GM19395 (cell line): ENCODE measurements around the gene ADAMTS12.
"Not testable (repeated sequence)": the region's sequence is repeated elsewhere in the genome, so short reads cannot be mapped to it uniquely, and the experiment has no call there.

ENCODE experiments used
- ATAC-seq: cut with Tn5 transposase; IDR thresholded peaks from one replicate; pipeline ENCODE4 v1.9.1; 2021; ENCODE audit warnings: mild to moderate bottlenecking, moderate library complexity; ENCODE audit not compliant: unreplicated experiment

Gene ADAMTS12

DNA sequence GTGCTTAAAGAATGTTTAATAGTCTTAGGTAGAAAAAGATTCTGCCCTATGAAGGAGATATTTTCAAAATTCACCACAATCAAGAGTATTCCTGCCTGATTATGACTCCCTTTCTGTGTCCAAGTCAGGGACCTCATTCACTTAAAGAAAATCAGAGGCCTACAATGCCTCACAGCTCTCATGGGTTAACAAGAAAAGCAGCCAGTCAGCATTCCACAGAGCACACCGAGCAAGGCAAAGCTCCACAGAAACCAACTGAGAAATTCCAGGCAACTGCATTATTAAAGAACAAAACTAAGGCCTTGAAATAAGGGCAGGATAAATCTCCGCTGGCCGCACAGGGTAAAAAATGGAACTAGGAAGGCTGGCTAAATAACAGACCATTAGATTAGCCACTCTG is 289.9 kb downstream of the ADAMTS12 start:
- no peak for ATAC-seq

DNA sequence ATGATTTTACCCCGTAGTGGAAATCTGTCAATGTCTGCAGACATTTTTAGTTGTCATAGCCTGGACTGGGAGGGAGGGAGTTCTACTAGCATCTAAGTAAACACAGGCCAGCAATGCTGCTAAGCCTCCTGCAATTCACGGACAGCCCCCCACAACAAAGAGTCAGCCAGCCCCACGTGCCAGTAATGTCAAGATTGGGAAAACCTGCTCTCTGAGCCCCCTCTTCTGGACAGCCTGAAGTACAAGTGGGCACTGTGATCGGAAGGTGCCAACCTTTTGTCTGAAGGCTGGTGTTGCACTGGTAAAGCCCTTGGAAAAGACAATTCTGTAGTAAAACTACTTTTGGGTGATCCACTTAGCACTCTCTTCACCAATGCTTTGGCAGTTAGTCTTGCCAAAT is 296.5 kb downstream of the ADAMTS12 start:
- ATAC-seq, result no peak

DNA sequence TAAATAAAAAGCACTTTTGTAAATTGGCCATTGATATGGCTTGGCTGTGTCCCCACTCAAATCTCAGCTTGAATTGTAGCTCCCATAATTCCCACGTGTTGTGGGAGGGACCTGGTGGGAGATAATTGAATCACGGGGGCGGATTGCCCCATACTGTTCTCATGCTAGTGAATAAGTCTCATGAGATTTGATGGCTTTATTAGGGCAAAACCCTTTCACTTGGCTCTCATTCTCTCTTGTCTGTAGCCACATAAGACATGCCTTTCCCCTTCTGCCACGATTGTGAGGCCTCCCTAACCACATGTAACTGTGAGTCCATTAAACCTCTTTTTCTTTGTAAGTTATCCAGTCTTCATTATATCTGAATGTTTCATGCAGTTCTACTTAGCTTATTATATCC is 297.8 kb downstream of the ADAMTS12 start:
- no peak for ATAC-seq

DNA sequence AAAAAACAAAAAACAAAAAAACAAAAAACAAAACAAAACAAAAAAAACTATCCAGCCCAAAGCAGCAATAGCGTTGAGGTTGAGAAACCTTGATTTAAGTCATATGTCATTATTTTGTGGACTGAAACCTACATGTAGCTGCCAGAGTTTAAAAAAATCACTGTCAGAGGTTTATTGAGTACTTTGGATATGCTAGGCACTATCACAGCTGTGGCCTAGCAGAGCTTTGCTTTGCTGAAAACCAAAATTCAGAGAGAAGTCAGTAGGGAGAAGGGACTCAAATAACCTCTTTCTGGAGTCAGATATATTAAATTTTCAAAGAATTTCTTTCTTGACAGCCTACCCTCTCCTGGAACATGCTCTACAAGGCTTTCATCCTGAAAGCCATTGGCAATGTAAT is 299.5 kb downstream of the ADAMTS12 start:
- no peak for ATAC-seq

DNA sequence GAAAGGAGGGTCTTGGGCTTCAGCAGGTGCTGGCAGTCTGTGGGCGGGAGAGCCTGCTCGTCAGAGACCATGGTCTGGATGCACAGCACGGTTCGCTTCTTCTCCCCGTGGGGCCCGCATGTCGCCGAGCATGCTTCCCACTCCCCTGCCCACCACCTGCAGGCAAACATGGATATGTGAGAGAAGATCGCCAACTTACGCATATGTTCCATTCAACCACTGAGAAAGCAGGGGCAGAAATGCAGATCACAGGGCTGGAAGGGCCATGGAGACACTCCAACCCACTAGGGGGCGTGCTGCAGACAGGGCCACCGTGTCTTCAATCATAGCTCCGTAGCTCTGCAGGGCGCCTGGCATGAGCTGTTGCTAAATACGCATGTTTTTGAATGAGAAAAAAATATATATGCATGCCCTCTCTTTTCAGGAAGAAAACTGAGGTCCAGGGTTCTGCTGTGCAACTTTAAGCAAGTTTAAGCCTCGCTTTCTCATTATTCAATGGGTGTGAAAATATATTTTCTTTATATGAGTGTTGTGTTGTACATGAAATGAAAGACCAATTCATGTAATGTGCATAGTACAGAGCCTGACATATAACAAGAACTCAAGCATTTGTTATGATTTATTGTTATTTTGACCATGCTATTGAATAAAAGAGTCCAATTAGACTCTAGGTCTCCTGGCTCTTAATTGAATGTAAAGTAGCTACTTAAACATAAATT is 303.0 kb downstream of the ADAMTS12 start:
- ATAC-seq, result no peak

DNA sequence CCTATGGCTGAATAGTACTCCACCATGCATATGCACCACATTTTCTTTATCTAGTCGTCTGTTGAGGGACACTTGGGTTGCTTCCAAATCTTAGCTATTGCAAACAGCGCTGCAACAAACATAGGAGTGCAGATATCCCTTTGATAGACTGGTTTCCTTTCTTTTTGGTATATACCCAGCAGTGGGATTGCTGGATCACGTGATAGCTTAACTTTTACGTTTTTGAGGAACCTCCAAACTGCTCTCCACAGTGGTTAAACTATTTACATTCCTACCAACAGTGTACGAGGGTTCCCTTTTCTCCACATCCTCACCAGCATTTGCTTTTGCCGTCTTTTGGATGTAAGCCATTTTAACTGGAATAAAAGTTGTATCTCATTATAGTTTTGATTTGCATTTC is 308.5 kb downstream of the ADAMTS12 start:
- no peak for ATAC-seq

DNA sequence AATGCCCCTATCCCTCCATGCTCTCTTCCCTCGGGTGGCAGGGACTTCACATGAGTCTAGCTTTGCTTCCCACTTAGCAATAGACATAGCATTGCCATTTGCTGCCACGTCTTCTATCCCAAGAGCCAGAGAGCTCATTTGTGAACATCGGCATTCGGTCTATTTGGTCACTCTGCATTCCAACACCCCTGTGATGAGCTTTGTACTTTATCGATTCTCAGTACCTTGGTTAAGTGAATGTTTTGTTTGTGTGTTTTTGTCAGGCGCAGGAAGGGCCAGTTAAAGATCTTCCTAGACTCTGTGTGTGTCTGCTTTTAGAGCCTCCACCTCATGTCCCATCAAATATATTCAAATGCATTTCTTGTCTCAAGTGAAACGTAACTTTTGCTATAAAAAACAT is 309.4 kb downstream of the ADAMTS12 start:
- no peak for ATAC-seq

DNA sequence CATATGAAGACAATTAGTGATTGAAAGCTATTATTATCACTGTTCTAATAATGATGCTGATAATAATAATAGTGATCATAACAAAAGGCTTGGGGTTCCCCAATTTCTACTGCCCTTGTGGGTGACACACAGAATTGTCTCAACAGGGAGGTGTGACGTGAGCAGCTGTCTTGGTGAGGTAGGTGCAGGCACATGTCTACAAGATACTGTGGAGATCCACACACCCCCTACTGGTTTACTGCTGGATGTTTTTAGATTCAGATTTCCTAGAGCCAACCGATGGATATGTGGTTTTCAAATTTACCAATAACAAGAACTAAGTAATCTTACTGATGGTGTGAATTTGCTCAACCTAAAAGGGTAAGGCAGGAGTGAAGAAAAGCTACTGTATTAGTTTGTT is 312.0 kb downstream of the ADAMTS12 start:
- ATAC-seq, result no peak

DNA sequence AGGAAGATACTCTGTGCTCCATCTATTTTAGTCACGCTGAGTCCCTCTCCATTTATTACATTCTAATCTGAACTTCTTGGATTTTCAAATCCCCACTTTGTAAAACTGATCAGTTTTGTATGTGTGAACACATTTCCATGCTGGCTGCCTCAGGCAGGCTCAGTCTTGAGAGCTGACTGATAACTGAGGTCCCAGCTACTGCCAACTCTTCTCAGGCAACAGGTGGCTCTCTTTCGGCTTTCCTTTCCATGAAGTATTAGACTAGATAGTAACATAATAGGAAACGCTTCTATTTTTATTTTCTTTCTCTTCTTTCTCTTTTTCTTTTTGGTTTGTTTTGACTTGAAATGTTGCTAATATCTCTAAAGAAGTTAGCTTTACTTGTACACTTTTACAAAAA is 312.6 kb downstream of the ADAMTS12 start:
- no peak for ATAC-seq

DNA sequence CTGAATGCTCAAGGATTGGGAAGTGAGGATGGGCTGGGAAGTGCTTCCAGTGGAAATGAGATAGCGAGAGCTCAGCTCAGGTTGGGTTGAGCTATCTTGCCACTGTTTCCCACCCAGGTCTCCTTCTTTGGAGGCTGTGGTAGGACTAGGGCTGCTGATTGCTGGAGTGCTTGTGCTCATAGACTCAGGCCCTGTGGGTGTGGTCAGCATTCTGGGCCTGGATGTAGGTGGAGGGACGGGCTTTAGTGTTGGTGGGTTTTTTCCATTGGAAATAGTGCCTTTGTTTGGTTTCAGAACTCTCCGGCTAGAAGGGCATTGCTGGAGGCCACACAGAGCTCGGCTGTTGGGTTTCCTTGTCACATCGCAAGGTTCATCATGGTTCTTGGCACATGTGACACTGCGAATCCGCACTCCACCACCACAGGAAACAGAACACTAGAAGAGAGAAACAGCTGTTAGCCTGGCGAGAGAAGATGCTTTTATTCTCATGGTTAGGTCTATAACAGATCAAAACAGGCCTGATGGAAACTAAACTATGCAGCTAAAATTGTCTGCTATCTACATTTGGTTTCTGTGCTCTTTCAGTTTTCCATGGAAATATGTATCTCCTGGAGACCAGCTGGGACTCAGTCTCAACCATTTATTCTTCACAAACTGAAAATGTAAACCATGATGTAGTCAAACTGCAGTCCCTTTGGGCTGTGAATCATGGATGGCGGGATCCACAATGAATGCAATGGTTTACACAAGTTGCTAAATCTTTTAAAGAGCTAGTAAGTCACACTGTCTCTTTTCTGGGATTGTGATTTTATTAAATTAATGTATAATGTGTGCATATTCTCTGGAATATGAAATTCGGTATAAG is 314.8 kb downstream of the ADAMTS12 start:
- no peak for ATAC-seq

DNA sequence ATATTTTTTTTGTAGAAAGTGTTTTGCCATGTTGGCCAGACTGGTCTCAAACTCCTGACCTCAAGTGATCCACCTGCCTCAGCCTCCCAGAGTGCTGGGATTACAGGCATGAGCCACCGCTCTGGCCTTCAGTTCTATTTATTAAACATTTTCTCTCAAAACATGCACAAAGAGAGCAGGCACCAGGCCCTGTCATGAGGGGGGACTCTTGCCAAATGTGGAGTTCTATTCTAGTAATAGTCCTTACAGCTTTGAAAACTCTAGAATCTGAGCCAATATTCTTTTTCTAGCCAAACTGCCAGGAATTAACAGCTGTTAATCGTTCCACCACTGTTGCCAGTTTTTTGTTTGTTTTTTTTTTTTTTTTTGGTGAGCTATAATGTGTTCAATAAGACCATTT is 326.5 kb downstream of the ADAMTS12 start:
- ATAC-seq, result no peak

DNA sequence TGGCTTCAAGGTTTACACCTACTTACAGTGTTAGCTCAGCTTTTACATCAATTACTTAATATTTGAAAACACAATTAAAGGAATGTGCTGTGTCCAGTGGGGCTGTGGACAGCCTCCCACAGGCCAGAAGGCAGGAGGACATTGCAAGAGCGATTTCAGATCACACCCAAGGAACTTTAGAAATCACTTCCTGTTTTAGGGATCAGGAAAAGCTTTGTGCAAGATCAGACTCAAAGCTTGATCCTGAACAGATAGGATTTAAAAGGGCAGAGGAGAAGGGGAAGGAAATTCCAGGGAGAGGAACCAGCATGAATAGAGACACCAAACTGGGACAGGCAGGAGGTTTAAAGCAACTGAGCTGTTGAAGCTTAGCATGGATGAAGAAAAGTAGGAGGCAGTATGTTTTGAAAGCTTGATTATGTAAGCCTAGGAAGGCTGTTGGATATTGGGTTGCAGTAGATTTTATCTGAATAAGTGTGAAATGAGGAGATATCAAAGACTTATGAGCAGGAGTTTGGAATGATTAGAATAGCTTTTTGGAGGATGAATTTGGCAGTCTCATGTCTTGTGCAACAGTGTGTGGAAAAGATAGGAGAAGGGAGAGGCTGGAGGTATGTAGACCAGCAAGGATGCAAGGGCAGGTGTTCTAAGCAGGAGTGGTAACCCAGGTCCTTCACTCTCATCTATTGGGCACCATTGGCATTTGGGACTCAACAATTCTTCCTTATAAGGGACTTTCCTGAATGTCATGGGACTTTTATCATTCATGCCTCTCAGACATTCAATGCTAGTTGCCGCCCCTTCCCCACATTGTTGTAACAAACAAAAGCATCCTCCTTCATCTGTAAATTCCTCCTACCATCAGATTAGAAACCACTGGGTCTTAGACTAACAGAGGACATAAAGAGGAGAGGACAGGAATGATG is 327.5 kb downstream of the ADAMTS12 start:
- ATAC-seq, result no peak

DNA sequence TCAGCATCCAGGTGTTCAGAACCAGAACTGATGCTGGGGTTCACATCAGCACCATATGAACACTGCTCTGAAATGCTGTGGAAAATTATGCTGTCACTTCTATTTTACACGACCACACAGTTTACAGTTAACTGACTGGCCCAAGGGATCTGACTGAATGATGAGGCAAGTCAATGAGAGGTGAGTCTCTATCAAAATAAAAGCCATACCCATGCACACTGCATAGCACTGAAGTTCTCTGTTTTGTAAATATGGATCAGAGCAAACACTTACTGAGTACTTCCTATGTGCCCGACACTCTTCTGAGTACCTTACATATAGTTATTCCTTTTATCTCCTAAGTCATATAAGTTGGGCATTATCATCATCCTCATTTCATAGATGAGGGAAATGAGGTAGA is 328.3 kb downstream of the ADAMTS12 start:
- ATAC-seq, result no peak

DNA sequence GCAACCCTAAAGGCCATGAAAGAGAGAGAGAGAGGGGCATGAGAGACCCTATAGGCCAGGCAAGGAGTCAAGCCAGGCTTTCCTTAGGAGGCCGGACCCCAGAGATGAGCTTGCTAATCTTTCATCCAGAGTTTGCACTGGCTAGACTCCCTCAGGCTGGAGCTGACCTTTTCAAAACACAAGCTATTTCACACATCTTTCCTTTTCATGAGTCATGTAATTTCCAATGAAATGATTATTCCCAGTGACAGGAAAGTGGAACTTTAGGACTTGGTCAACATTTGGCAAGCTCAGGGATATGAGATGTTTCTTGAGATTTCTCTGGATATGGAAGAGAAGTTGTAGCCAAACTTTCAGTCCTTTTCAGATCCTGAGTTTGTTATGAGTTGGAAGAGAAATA is 333.3 kb downstream of the ADAMTS12 start:
- no peak for ATAC-seq

DNA sequence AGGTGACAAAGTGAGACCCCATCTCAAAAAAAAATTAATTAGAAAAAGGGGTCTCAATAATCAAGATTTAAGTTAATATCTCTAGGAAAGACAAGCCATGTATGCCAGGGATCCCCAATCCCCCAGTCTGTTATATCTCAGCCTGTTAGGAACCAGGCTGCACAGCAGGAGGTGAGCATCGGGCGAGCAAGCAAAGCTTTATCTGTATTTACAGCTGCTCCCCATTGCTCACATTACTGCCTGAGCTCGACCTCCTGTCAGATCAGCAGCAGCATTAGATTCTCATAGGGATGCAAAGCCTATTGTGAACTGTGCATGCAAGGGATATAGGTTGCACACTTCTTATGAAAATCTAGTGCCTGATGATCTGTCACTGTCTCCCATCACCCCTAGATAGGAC is 334.2 kb downstream of the ADAMTS12 start:
- no peak for ATAC-seq

DNA sequence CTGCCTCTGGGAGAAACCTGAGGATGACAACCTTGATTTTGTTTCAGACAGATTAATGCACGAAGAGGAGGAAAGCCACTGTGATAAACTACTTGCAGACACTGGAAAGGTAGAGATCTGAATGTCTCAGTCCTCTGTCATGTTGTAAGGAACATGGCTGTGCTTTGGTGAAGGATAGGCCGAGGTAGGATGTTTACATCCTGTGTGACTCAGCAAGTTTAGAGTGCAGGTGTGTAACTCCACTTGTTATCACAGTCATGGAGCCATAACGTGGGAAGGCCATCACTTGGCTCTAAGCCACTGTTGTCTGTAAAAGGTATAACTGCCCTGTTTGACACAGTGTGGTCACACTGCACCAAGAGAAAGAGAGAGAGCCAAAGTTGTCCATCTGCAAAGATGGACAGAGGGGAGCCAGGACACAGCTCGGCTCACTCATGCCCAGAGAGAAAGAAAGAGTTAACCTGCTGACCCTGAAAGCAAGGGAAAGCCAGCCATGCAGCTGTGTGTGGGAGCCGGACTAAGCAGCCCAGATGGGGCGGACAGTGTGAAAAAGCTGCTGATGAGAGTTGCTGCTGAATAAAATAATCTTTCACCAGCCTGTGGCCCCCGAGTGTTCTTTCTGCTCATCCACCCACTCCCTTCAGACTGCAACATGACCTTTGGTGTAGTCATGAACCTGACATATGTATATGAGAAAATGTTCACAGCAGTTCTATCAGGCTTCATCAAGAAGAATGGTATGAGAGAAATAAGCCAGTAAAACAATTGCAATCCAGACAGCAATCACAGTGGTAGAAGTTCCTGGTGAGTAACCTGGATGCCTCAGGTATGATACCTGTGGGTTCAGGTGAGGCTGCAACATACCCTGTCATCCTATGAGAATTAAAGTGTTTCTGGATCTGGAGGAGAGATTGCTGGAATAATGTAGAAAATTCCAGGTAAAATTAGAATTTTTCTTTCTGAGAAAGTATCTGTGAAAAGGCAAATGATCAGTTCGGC is 335.2 kb downstream of the ADAMTS12 start:
- no peak for ATAC-seq

DNA sequence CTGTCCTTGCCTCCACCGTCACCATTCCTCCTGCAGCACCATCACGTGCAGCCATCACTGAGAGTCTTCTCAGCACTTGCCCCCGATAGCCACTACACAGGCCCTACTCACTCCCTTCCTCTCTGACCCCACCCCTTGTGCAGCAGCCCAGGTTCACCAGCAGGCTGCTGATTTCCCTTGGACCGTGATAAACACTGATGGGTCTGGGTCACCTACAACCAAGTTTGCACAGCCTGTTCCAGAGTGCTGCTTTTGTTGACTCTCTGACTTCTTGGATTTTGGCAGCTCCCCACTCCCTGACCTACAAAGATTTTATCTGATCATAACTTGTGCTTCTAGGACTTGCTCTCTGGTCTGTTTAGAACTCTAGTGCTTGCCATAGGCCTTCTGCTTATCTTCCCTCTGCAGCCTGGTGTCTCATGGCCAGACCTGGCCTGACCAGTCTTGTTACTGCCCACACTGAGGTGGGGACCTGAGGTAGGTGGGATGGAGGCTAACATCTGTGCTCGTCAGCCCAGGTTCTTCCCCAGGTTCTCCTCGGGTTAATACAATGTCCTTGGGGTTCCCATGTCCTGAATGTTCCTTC is 341.7 kb downstream of the ADAMTS12 start:
- ATAC-seq, result no peak

DNA sequence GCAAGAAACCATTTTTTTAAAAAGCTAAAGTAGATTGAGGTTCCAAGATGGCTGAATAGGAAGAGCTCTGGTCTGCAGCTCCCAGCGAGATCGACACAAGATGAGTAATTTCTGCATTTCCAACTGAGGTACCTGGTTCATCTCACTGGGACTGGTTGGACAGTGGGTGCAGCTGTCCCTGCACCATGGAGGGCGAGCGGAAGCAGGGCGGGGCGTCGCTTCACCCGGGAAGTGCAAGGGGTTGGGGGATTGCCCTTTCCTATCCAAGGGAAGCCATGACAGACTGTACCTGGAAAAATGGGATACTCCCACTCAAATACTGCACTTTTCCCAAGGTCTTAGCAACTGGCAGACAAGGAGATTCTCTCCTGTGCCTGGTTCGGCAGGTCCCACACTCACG is 352.0 kb downstream of the ADAMTS12 start:
- not testable (repeated sequence) for ATAC-seq

DNA sequence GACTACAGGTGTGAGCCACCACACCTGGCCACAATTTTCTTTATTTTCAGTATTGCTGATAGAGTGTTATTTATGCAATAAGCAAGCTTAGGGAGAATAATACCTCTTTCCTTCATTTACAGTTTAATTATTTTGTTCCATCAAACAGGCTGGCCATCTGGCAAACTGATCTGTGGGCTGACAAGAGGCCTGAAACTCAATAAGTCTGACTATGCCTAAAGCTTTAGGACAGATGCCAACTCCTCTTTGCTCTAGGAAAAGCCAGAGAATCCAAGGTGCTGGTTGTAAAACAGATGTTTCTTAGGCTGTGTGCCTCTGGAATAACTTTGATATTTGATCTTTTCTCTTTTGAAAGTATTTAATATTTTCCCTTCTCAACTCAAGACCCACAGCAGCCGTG is 352.6 kb downstream of the ADAMTS12 start:
- no peak for ATAC-seq

DNA sequence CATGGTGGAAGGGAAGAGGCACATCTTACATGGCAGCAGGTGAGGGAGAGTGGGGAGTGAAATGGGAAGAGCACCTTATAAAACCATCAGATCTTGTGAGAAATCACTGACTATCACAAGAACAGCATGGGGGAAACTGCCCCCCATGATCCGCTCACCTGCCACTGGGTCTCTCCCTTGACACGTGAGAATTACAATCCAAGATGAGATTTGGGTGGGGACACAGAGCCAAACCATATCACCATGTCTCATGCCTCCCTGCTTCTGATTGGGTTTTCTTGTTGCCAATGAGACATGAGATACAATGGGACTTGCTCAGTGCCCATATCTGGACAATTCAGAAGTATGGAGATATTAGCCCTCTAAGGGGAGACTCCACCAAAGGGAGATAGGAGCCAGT is 353.6 kb downstream of the ADAMTS12 start:
- ATAC-seq, result no peak
